GM18858 (cell line): ENCODE results near the gene VPS41.
"Not testable (repeated sequence)": the region's sequence is repeated elsewhere in the genome, so short reads cannot be mapped to it uniquely, and the experiment has no call there.

Experiments used
- ATAC-seq: cut with Tn5 transposase; IDR thresholded peaks from one replicate; pipeline ENCODE4 v1.9.1; 2021; ENCODE audit not compliant: unreplicated experiment

Gene VPS41

GRCh38 chr7:38855867-38856266 lies 53.1 kb downstream of the VPS41 start:
- ATAC-seq, result no peak

GRCh38 chr7:38855386-38855785 lies 53.6 kb downstream of the VPS41 start:
- ATAC-seq, result no peak

GRCh38 chr7:38854947-38855346 lies 54.0 kb downstream of the VPS41 start:
- not testable (repeated sequence) for ATAC-seq

GRCh38 chr7:38851321-38851720 lies 57.7 kb downstream of the VPS41 start:
- no peak for ATAC-seq

GRCh38 chr7:38846280-38846679 lies 62.7 kb downstream of the VPS41 start:
- no peak for ATAC-seq

GRCh38 chr7:38844952-38845563 lies 63.9 kb downstream of the VPS41 start:
- no peak for ATAC-seq

GRCh38 chr7:38842746-38843145 lies 66.2 kb downstream of the VPS41 start:
- no peak for ATAC-seq

GRCh38 chr7:38840736-38841460 lies 68.1 kb downstream of the VPS41 start:
- peak; percentile 53 for ATAC-seq

- no peak for ATAC-seq
Measured at GRCh38 chr7:38839851-38840250, 69.1 kb downstream of the VPS41 start.

- ATAC-seq, result no peak
Measured at GRCh38 chr7:38838725-38839385, 70.1 kb downstream of the VPS41 start.

- no peak for ATAC-seq
Measured at GRCh38 chr7:38834357-38834756, 74.6 kb downstream of the VPS41 start.

- ATAC-seq, result no peak
Measured at GRCh38 chr7:38833329-38833728, 75.7 kb downstream of the VPS41 start.

GRCh38 chr7:38831259-38831996 lies 77.6 kb downstream of the VPS41 start:
- no peak for ATAC-seq

GRCh38 chr7:38830826-38831225 lies 78.2 kb downstream of the VPS41 start:
- no peak for ATAC-seq

GRCh38 chr7:38829488-38830165 lies 79.4 kb downstream of the VPS41 start:
- ATAC-seq, result no peak

GRCh38 chr7:38828026-38828425 lies 81.0 kb downstream of the VPS41 start:
- no peak for ATAC-seq

- no peak for ATAC-seq
Measured at GRCh38 chr7:38825721-38826440, 83.1 kb downstream of the VPS41 start.

GRCh38 chr7:38824948-38825347 lies 84.0 kb downstream of the VPS41 start:
- ATAC-seq, result no peak

GRCh38 chr7:38822549-38822948 lies 86.4 kb downstream of the VPS41 start:
- no peak for ATAC-seq

- no peak for ATAC-seq
Measured at GRCh38 chr7:38820571-38820970, 88.4 kb downstream of the VPS41 start.
